Ureter (tissue), 1 donor: Measurements from ENCODE around the gene FGB. TPM values are rescaled to one million over a fixed set of nuclear protein-coding genes. Genes with fewer than 3 reads are reported as not detected.

Experiments used
- DNase-seq: peaks from one replicate; pipeline ENCODE4 v3.0.0-alpha.2; 2020; ENCODE audit warnings: low spot score
- total RNA-seq: library from RNA; stranded (reverse); gene quantifications from one replicate; pipeline ENCODE4 v1.2.4, GENCODE V29; 2023
- donor health status: DM: yes; HTN: yes; CAD: no.

FGB gene
- total RNA-seq, 1 donor from 2014 or later, result 1.3 TPM

GRCh38 chr4:154620111-154620510, 57.3 kb downstream of the FGB start:
- DNase-seq, result no peak

Other genes starting within 250 kb of the FGB start
- 1.8 TPM for gene DCHS2, start 71.2 kb upstream of the FGB start, total RNA-seq
- gene PLRG1, start 12.6 kb upstream of the FGB start, total RNA-seq, result 79.4 TPM
- 1.2 TPM for gene FGA, start 27.7 kb downstream of the FGB start, total RNA-seq
- 0.57 TPM for gene FGG, start 49.6 kb downstream of the FGB start, total RNA-seq
- gene LRAT, start 181.0 kb downstream of the FGB start, total RNA-seq, result 1.1 TPM
- not detected for gene RBM46, start 218.3 kb downstream of the FGB start, total RNA-seq